ENCODE measurements around the gene MARK1.

DNA sequence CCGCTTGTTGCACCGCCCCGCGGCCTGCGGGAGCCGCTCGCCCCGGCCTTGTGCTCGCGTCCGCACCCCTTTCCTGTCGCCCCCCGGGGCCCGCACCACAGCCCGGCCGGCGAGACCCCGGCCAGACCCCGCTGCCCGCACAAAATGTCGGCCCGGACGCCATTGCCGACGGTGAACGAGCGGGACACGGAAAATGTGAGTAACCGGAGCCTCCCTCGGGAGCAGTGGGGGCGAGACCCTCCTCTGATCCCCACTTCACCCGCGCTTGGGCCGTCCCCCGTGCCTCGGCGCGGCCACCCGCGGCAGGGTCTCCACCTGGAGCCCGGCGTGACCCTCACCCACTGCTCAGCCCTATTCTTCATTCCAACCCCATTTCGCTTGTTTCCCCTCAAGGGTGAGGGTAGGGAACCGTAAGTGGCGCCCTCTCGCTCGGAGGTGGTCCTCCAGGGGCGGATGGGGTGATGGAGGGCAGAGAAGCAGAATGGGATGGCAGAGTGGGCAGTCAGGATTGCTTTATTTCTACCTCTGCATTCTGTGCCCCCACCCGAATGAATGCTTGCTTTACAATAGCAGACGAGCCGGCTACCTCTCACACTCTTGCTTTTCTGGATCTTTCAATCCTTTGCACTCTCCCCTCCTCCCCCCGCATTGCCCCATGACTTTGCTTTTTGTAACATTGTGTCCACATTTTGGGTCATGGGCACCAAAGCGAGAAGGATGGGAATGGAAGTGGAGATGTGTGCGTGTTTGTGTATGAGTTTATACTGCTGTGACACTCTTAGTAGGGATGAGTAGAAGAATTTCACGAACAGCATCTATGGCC is 954 bp downstream of the MARK1 start:
- TF ChIP-seq, protein P1, sequence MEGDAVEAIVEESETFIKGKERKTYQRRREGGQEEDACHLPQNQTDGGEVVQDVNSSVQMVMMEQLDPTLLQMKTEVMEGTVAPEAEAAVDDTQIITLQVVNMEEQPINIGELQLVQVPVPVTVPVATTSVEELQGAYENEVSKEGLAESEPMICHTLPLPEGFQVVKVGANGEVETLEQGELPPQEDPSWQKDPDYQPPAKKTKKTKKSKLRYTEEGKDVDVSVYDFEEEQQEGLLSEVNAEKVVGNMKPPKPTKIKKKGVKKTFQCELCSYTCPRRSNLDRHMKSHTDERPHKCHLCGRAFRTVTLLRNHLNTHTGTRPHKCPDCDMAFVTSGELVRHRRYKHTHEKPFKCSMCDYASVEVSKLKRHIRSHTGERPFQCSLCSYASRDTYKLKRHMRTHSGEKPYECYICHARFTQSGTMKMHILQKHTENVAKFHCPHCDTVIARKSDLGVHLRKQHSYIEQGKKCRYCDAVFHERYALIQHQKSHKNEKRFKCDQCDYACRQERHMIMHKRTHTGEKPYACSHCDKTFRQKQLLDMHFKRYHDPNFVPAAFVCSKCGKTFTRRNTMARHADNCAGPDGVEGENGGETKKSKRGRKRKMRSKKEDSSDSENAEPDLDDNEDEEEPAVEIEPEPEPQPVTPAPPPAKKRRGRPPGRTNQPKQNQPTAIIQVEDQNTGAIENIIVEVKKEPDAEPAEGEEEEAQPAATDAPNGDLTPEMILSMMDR (IDR thresholded peaks at IDR 0.05; ENCODE audit: borderline replicate concordance, extremely low read depth, low read length, poor library complexity, severe bottlenecking) = no peak
- TF ChIP-seq EZH2 (IDR thresholded peaks at IDR 0.05; ENCODE audit: borderline replicate concordance, low read depth, low read length, severe bottlenecking) = no peak

Data from DND-41 (cell line).